Measurements from ENCODE around the gene ZNF74.
A peak's percentile ranks its signal among the peaks of the same experiment; 100 is the strongest.
"Not testable (repeated sequence)": the region's sequence is repeated elsewhere in the genome, so short reads cannot be mapped to it uniquely, and the experiment has no call there.

ZNF74 gene

DNA sequence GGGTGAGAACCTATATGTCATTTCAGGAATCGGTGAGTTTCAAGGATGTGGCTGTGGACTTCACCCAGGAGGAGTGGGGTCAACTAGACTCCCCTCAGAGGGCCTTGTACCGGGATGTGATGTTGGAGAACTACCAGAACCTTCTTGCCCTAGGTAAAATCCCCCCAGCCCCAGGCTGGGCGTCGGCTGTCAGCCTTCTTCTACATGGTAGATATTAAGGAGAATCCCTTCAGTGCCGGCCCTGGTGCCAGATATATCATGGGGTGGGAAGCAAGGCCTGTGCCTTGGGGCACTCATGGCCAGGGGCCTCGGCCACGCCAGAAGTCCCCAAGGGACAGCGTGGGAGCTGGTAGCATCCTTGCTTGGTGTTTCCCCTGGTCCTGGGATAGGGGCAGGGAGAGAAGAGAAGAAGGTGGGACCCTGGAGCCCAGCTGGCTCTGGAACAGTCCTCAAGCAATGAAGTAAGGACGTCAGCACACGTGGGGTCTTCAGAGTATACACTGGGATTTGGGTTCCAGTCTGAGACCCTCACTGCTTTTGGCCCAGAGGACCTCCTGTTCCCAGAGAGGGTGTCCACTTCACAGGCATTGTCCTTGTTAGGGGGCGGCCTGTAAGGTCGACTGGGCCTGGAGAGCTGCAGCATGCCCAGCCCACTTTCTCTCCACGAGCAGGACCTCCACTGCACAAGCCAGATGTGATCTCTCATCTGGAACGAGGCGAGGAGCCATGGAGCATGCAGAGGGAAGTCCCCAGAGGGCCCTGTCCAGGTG lies 6.8 kb downstream of the ZNF74 start:
- H3K4me1 Mint-ChIP-seq: peaks cover 30% of the 10 kb centered on the region
- H3K36me3 Mint-ChIP-seq: peaks cover 18% of the 10 kb centered on the region
- no peak for DNase-seq
- H3K9me3 Mint-ChIP-seq: no peaks in the 10 kb centered on the region
- CTCF ChIA-PET: no interaction called here
- H3K27ac Mint-ChIP-seq: no peak overlapping the region
- H3K27me3 Mint-ChIP-seq: no peaks in the 10 kb centered on the region
- no peak overlapping the region for H3K4me3 Mint-ChIP-seq

GRCh38 chr22:20401376-20402014 lies 7.5 kb downstream of the ZNF74 start:
- DNase-seq: no peak
- Mint-ChIP-seq H3K27ac (no peak overlapping the region), H3K36me3 (peaks cover 21% of the 10 kb centered on the region), H3K4me3 (no peak overlapping the region), H3K27me3 (no peaks in the 10 kb centered on the region), H3K9me3 (no peaks in the 10 kb centered on the region), H3K4me1 (peaks cover 23% of the 10 kb centered on the region)
- CTCF ChIA-PET: interaction anchor here (1.0 kb wide), 1 partner anchor 55 kb away, joined by 4 read pairs; no protein-coding TSS in a partner anchor

GRCh38 chr22:20402960-20403778 lies 9.2 kb downstream of the ZNF74 start:
- Mint-ChIP-seq H3K36me3 (peaks cover 19% of the 10 kb centered on the region), H3K27me3 (no peaks in the 10 kb centered on the region), H3K9me3 (no peaks in the 10 kb centered on the region), H3K4me3 (no peak overlapping the region), H3K27ac (peak overlapping the region; percentile 65), H3K4me1 (peaks cover 14% of the 10 kb centered on the region)
- no peak for DNase-seq
- CTCF ChIA-PET: interaction anchor here (1.0 kb wide), 1 partner anchor 54 kb away, joined by 4 read pairs; no protein-coding TSS in a partner anchor

DNA sequence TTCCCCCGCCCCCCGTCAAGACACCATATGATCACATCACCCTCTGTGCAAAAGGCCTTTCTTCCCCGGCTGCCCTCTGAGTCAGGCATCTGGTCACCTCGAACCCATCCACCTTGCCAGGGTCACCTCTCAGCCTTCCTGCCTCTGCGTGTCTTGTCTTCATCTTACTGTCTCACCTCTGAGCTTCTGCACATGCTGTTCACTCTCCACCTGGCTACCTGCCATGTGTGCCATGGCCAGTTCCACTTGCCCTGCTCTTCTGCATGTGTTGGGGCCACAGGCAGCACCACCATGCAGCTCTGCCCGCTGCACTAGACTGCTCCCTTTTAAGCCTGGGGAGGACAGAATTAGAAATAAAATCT lies 9.8 kb downstream of the ZNF74 start:
- CTCF ChIA-PET: no interaction called here
- peaks cover 14% of the 10 kb centered on the region for H3K4me1 Mint-ChIP-seq
- no peak overlapping the region for H3K27ac Mint-ChIP-seq
- DNase-seq: no peak
- no peaks in the 10 kb centered on the region for H3K9me3 Mint-ChIP-seq
- H3K4me3 Mint-ChIP-seq: no peak overlapping the region
- no peaks in the 10 kb centered on the region for H3K27me3 Mint-ChIP-seq
- H3K36me3 Mint-ChIP-seq: peaks cover 19% of the 10 kb centered on the region

DNA sequence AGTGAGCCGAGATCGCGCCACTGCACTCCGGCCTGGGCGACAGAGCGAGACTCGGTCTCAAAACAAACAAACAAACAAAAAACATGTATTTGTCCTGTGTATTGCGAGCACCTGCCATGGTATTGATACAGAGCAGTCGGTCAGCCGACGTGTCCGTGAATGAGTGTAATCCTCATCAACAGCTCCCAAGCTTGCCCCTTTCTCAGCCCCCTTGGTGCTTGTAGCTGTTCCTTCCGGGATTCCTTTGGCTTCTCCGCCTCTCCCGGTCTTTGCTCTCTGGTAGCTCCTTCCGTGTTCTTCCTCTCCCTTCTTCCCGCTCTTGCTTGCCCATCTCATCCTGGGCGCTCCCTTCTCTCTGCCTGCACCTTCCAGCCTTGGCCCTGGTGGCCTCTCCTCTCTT lies 10.9 kb downstream of the ZNF74 start:
- H3K4me1 Mint-ChIP-seq: peaks cover 14% of the 10 kb centered on the region
- H3K27me3 Mint-ChIP-seq: no peaks in the 10 kb centered on the region
- no peak for DNase-seq
- no peak overlapping the region for H3K4me3 Mint-ChIP-seq
- peaks cover 19% of the 10 kb centered on the region for H3K36me3 Mint-ChIP-seq
- CTCF ChIA-PET: no interaction called here
- no peaks in the 10 kb centered on the region for H3K9me3 Mint-ChIP-seq
- no peak overlapping the region for H3K27ac Mint-ChIP-seq

- Mint-ChIP-seq H3K36me3 (peaks cover 19% of the 10 kb centered on the region), H3K4me3 (no peak overlapping the region), H3K27ac (no peak overlapping the region), H3K9me3 (no peaks in the 10 kb centered on the region), H3K27me3 (no peaks in the 10 kb centered on the region), H3K4me1 (peaks cover 14% of the 10 kb centered on the region)
- CTCF ChIA-PET: no interaction called here
- no peak for DNase-seq
These were observed 11.5 kb downstream of the ZNF74 start for GRCh38 chr22:20405291-20405930.

DNA sequence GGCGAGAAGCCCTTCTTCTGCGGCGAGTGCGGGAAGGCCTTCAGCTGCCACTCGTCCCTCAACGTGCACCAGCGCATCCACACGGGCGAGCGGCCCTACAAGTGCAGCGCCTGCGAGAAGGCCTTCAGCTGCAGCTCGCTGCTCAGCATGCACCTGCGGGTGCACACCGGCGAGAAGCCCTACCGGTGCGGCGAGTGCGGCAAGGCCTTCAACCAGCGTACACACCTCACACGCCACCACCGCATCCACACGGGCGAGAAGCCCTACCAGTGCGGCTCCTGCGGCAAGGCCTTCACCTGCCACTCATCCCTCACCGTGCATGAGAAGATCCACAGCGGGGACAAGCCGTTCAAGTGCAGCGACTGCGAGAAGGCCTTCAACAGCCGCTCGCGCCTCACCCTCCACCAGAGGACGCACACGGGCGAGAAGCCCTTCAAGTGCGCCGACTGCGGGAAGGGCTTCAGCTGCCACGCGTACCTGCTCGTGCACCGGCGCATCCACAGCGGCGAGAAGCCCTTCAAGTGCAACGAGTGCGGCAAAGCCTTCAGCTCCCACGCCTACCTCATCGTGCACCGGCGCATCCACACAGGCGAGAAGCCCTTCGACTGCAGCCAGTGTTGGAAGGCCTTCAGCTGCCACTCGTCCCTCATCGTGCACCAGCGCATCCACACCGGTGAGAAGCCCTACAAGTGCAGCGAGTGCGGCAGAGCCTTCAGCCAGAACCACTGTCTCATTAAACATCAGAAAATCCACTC lies 12.2 kb downstream of the ZNF74 start:
- peaks cover 14% of the 10 kb centered on the region for H3K4me1 Mint-ChIP-seq
- no peak overlapping the region for H3K4me3 Mint-ChIP-seq
- H3K27ac Mint-ChIP-seq: no peak overlapping the region
- no peak for DNase-seq
- H3K9me3 Mint-ChIP-seq: no peaks in the 10 kb centered on the region
- H3K36me3 Mint-ChIP-seq: peaks cover 19% of the 10 kb centered on the region
- CTCF ChIA-PET: no interaction called here
- no peaks in the 10 kb centered on the region for H3K27me3 Mint-ChIP-seq

GRCh38 chr22:20406686-20407408 lies 12.9 kb downstream of the ZNF74 start:
- H3K9me3 Mint-ChIP-seq: no peaks in the 10 kb centered on the region

GRCh38 chr22:20407829-20408228 lies 13.9 kb downstream of the ZNF74 start:
- CTCF ChIA-PET: interaction anchor here (1.6 kb wide), 1 partner anchor 11 kb away, joined by 9 read pairs; no protein-coding TSS in a partner anchor
- H3K27me3 Mint-ChIP-seq: peaks cover 1% of the 10 kb centered on the region
- H3K4me3 Mint-ChIP-seq: no peak overlapping the region
- H3K27ac Mint-ChIP-seq: no peak overlapping the region
- peaks cover 13% of the 10 kb centered on the region for H3K4me1 Mint-ChIP-seq
- DNase-seq: no peak
- no peaks in the 10 kb centered on the region for H3K9me3 Mint-ChIP-seq
- H3K36me3 Mint-ChIP-seq: peaks cover 17% of the 10 kb centered on the region

More at GRCh38 chr22:20406686-20407408, 12.9 kb downstream of the ZNF74 start:
- no peak for DNase-seq
- no peaks in the 10 kb centered on the region for H3K27me3 Mint-ChIP-seq
- no peak overlapping the region for H3K4me3 Mint-ChIP-seq
- CTCF ChIA-PET: interaction anchor here (1.6 kb wide), 1 partner anchor 12 kb away, joined by 9 read pairs; no protein-coding TSS in a partner anchor
- H3K27ac Mint-ChIP-seq: no peak overlapping the region
- H3K4me1 Mint-ChIP-seq: peaks cover 14% of the 10 kb centered on the region
- H3K36me3 Mint-ChIP-seq: peaks cover 19% of the 10 kb centered on the region

DNA sequence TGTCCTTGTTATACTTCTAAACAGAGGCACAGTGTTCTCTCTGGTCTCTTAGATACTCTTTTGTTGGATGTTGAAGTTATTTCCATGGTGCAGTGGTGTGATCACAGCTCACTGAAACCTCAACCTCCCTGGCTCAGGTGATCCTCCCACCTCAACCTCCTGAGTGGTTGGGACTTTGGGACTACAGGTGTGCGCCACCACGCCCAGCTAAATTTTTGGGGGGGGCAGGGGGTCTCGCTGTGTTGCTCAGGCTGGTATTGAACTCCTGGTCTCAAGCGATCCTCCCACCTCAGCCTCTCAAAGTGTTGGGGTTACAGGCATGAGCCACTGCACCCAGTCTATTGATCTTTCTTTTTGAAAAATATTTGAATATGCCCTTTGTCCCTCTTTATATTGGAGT lies 14.9 kb downstream of the ZNF74 start:
- no peaks in the 10 kb centered on the region for H3K9me3 Mint-ChIP-seq
- peaks cover 2% of the 10 kb centered on the region for H3K4me1 Mint-ChIP-seq
- CTCF ChIA-PET: interaction anchor here (1.6 kb wide), 1 partner anchor 10 kb away, joined by 9 read pairs; no protein-coding TSS in a partner anchor
- H3K36me3 Mint-ChIP-seq: peaks cover 9% of the 10 kb centered on the region
- H3K27ac Mint-ChIP-seq: no peak overlapping the region
- no peak overlapping the region for H3K4me3 Mint-ChIP-seq
- no peak for DNase-seq
- peaks cover 12% of the 10 kb centered on the region for H3K27me3 Mint-ChIP-seq

DNA sequence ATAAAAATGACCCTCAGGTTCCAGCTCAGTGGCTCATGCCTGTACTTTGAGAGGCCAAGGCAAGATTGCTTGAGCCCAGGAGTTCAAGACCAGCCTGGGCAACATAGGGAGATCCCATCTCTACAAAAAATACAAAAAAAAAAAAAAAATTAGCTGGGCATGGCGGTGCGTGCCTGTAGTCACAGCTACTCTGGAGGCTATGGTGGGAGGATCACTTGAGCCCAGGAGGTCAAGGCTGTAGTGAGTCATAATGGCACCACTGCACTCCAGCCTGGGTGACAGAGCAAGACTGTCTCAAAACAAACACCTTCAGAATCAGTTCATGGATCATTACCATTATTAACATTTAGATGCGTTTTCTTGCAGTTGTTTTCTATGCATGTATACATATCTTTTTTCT lies 15.4 kb downstream of the ZNF74 start:
- H3K36me3 Mint-ChIP-seq, H3K4me3 Mint-ChIP-seq, DNase-seq, H3K9me3 Mint-ChIP-seq, CTCF ChIA-PET, H3K27ac Mint-ChIP-seq, H3K4me1 Mint-ChIP-seq: not testable (repeated sequence)
- peaks cover 15% of the 10 kb centered on the region for H3K27me3 Mint-ChIP-seq

DNA sequence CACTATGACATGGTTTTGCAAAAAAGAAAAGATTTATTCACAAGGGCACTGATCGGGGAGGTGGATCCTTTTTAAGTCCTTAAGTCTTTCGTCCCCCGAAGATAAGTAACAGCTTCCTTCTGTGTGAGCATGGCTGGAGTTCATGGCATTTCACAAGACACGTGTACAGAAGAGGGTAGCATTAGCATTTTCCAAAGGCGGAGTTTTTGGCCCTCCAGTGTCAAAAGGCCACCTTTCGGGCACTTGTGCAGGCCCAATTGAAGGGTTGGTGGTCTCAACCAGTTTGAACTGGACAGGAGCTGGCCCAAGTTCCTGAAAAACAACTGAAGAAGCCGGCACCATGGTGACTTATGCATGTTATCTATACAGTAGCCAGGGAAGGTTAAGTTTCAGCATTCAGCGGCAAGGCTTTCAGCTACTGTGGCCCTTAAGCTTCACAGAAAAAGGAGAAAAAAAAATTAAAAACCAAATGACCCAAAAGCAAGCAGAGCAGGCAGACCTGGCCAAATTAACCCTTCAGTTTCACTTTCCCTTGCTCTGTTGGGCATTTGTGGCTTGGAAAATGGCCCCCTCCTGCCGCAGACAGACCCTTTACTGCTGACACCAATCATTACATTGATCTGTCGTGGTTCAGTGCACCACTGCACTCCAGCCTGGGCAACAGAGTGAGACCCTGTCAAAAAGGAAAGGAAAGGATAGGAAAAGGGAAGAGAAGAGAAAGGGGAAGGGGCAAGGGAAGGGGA lies 18.7 kb downstream of the ZNF74 start:
- Mint-ChIP-seq H3K27me3 (peaks cover 24% of the 10 kb centered on the region), H3K4me1 (no peaks in the 10 kb centered on the region), H3K27ac (no peak overlapping the region)

More for the DNA sequence above, 18.7 kb downstream of the ZNF74 start:
- Mint-ChIP-seq H3K4me3 (no peak overlapping the region), H3K9me3 (no peaks in the 10 kb centered on the region), H3K36me3 (no peaks in the 10 kb centered on the region)
- CTCF ChIA-PET: interaction anchor here (1.1 kb wide), 1 partner anchor 253 kb away, joined by 4 read pairs; no protein-coding TSS in a partner anchor
- no peak for DNase-seq
